ENCODE results near the gene MRPL30. TPM values are rescaled to one million over a fixed set of nuclear protein-coding genes. Genes with fewer than 3 reads are reported as not detected.
A peak's percentile ranks its signal among the peaks of the same experiment; 100 is the strongest.

Gene MRPL30
- total RNA-seq, 2 experiments from 2014 or later = 28.8 to 30.9 TPM

DNA sequence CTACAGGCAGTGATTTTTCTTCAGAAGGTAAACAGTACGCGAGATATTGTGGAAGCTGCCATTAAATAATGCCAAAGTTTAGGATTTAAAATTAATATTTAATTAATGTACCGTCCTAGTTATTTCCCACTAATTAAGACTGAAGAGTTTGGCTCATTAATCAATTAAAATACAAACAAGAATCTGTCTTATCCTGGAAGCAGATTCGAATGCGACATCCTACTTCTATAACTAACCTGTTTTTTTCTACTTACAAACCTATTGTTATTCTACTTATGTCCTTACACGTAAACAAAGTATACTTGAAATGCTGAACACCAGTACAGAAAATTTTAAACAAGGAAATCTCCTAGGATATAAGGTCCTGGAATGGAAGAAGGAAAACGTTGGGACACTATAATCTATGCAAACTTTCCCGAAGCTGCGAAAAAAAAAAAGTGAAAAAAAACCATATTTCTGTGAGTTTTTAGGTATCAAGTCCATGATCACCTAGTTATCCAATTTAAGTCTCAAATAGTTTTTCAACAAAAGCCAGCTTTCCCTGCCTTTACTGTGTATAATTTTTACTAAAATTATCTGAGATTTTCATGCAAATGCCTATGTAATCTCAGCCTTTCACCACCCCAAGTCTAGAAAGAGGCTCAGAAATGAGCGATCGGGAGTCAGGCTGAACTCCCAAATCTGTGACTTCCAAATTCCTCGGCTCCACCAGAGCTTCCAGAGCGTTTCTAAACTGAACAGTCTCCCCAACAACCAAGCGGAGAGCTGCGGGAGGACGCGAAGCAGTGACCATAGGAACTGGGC, 40.7 kb upstream of the MRPL30 start:
- H2AFZ ChIP-seq (ENCODE audit: low read length) = peak overlapping the region; percentile 84
- TSS peak; percentile 52 for BruUV-seq (replicated peaks)
- H3K9me2 ChIP-seq (ENCODE audit: insufficient read depth, low read length) = no peaks in the 10 kb centered on the region
- ChIA-PET POLR2A (interaction anchor here (0.9 to 1.8 kb wide), 4 partner anchors 15 to 348 kb away, joined by 3 to 12 read pairs (median 4); partner anchors contain the start of genes LIPT1 and TSGA10), CTCF (ENCODE audit: unreplicated experiment) (no interaction called here)
- H3K36me3 ChIP-seq (ENCODE audit: insufficient read depth, low read length) = no peaks in the 10 kb centered on the region
- peak overlapping the region; percentile 83 for H3K4me2 ChIP-seq (ENCODE audit: low read length)
- H3K4me1 ChIP-seq (ENCODE audit: insufficient read depth, low read length, poor library complexity, severe bottlenecking) = peaks cover 12% of the 10 kb centered on the region
- H3K27ac ChIP-seq (ENCODE audit: low read depth, low read length, poor library complexity, severe bottlenecking) = no peak overlapping the region
- intact Hi-C loops (cut with micrococcal nuclease; ENCODE audit: unreplicated experiment) = loop anchor here (2.0 kb wide), 2 partner anchors 15 to 195 kb away; partner anchors contain the start of genes LIPT1 and TSGA10
- TF ChIP-seq EZH2phosphoT487 (IDR thresholded peaks at IDR 0.05; ENCODE audit: borderline replicate concordance, low read depth, low read length) = no peak
- no peak for TF ChIP-seq CTCF (conservative IDR thresholded peaks at IDR 0.05; ENCODE audit: low read length)
- H3K79me2 ChIP-seq (ENCODE audit: insufficient read depth, low read depth, low read length) = no peaks in the 10 kb centered on the region
- no peaks in the 10 kb centered on the region for H4K20me1 ChIP-seq (ENCODE audit: insufficient read depth, low read length)
- no peak for DNase-seq (ENCODE audit: low spot score)
- peak overlapping the region; percentile 71 for H3K4me3 ChIP-seq (ENCODE audit: low read depth, low read length, poor library complexity, severe bottlenecking)
- no peaks in the 10 kb centered on the region for H3K9me3 ChIP-seq (ENCODE audit: low read length)

- Histone ChIP-seq H2AFZ (ENCODE audit: low read length) (peak overlapping the region; percentile 84), H3K4me3 (ENCODE audit: low read depth, low read length, poor library complexity, severe bottlenecking) (peak overlapping the region; percentile 71), H3K4me1 (ENCODE audit: insufficient read depth, low read length, poor library complexity, severe bottlenecking) (peaks cover 12% of the 10 kb centered on the region), H3K79me2 (ENCODE audit: insufficient read depth, low read depth, low read length) (no peaks in the 10 kb centered on the region), H3K9me2 (ENCODE audit: insufficient read depth, low read length) (no peaks in the 10 kb centered on the region), H3K36me3 (ENCODE audit: insufficient read depth, low read length) (no peaks in the 10 kb centered on the region), H3K9me3 (ENCODE audit: low read length) (no peaks in the 10 kb centered on the region), H4K20me1 (ENCODE audit: insufficient read depth, low read length) (no peaks in the 10 kb centered on the region), H3K27ac (ENCODE audit: low read depth, low read length, poor library complexity, severe bottlenecking) (peak overlapping the region; percentile 48), H3K4me2 (ENCODE audit: low read length) (peak overlapping the region; percentile 83)
- intact Hi-C loops (cut with micrococcal nuclease; ENCODE audit: unreplicated experiment) = loop anchor here (1.0 to 2.0 kb wide), 4 partner anchors 14 to 350 kb away; partner anchors contain the start of genes LIPT1, MITD1, MRPL30 and REV1
- ChIA-PET POLR2A (interaction anchor here (0.6 to 1.8 kb wide), 5 partner anchors 14 to 347 kb away, joined by 3 to 12 read pairs (median 3); partner anchors contain the start of genes LIPT1 and TSGA10), CTCF (ENCODE audit: unreplicated experiment) (no interaction called here)
- DNase-seq (ENCODE audit: low spot score) = no peak
- TF ChIP-seq EZH2phosphoT487 (IDR thresholded peaks at IDR 0.05; ENCODE audit: borderline replicate concordance, low read depth, low read length) (no peak), CTCF (conservative IDR thresholded peaks at IDR 0.05; ENCODE audit: low read length) (no peak)
- no TSS peak for BruUV-seq (replicated peaks)
Measured at GRCh38 chr2:99140860-99141109, 40.2 kb upstream of the MRPL30 start.

Measured in OCI-LY7 (cell line).